ENCODE measurements around the gene CILP.

- TF ChIP-seq REST (IDR thresholded peaks at IDR 0.05; ENCODE audit: low read depth) (no peak), YY1 (IDR thresholded peaks at IDR 0.05; ENCODE audit: low read depth) (no peak), USF1 (IDR thresholded peaks at IDR 0.05) (no peak), MAX (IDR thresholded peaks at IDR 0.05) (no peak), NFIC (IDR thresholded peaks at IDR 0.05) (no peak), TAF1 (IDR thresholded peaks at IDR 0.05; ENCODE audit: low read depth) (no peak), ZBTB7A (IDR thresholded peaks at IDR 0.05; ENCODE audit: low read depth) (no peak), RAD21 (IDR thresholded peaks at IDR 0.05; ENCODE audit: low read depth) (no peak), EP300 (IDR thresholded peaks at IDR 0.05; ENCODE audit: borderline replicate concordance) (no peak), CEBPB (IDR thresholded peaks at IDR 0.05) (no peak), FOXM1 (IDR thresholded peaks at IDR 0.05; ENCODE audit: borderline replicate concordance, low read depth) (no peak), TCF12 (IDR thresholded peaks at IDR 0.05; ENCODE audit: low read depth) (no peak), TEAD4 (IDR thresholded peaks at IDR 0.05) (no peak), EGR1 (IDR thresholded peaks at IDR 0.05) (no peak)
Measured at GRCh38 chr15:65154720-65155119, 56.6 kb downstream of the CILP start.
